ENCODE data around the gene DOCK10.
A peak's percentile ranks its signal among the peaks of the same experiment; 100 is the strongest.

Gene DOCK10

GRCh38 chr2:224973112-224974016, 68.9 kb downstream of the DOCK10 start:
- DNase-seq = no peak

DNA sequence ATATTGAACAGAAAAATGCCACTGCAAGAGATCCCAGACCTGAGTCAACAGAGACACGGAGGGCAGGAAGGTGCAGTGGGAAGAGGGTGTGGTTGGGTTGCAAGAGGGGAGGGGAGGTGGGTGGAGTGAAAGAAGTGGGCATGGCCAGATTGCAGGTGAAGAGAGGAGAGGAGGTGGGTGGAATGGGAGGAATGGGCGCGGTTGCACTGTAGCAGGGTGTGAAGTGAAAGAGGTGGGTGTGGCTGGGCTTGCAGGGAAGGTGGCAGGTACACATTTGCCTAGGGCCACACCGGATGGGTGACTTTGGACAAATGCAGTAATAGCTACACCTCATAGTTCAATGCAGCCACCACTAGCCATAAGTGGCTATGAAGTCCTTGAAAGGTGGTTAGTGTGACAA, 71.1 kb downstream of the DOCK10 start:
- DNase-seq = no peak

GRCh38 chr2:224970311-224970710, 72.0 kb downstream of the DOCK10 start:
- DNase-seq = no peak

DNA sequence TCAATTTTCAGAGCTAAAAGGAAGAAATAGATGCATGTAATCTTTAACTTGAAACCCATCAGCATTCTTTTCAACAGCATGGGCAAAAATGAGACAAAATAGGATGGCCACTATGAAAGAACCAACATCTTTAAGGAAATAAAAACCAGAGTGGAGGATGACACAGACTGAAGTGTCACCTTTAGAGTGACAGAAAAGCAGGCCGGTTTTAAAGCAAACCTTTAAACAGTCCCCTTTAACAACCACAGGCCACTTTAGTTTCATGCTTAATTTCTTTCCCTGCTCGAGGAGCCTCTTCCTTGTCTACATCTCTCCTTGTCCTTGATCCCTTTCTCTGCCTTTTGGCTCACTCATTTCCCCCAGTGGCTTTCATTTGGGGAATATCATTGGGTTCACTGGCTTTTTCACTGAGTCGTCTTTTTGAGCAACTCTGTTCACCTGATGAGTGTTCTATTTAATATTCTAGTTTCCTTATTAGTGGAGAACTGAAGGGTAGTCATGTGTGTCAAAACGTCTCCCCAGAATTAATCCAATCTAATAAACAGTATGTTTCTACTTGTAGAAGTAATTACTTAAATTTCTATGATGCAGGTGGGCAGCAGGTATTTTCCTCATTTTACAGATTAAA, 72.5 kb downstream of the DOCK10 start:
- no peak for DNase-seq

- DNase-seq = no peak
Measured at GRCh38 chr2:224969095-224969494, 73.2 kb downstream of the DOCK10 start.

- DNase-seq = no peak
Measured at GRCh38 chr2:224968051-224968450, 74.2 kb downstream of the DOCK10 start.

DNA sequence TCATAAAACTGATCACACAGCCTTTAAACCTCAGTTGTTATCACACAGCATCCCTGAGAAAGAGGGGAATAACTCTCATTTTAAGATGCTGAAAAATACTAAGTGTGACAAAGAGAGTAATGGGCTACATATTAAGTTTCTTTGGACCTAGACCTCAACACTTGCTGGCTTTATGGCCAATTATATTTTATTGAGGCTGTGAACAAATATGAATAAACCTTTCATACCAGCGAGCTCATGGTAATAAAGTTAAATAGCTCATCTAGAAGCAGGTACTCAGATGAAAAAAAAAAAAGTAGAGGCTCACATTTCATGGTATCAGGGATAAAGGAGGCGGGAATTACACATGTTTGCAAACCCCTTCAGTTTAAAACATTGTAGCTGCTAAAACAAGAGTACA, 75.7 kb downstream of the DOCK10 start:
- no peak for DNase-seq

DNA sequence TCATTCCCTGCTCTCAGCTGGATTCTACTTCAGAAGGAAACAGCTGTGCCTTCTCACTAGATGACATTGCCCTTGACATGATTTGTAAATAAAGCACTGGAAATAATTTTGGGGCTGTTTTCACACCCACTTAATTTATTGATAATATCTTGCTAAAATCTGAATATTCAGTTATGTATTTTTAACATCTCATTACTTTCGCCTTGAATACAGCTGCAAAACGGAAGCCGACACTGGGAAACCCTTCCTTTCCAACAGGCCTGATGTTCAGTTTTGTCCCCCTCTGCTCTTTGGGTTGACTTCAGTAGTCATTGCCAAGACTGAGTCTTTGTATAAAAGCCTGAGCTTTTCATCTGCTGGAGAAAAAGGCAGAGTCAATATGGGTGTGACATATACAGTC, 82.7 kb downstream of the DOCK10 start:
- no peak for DNase-seq

DNA sequence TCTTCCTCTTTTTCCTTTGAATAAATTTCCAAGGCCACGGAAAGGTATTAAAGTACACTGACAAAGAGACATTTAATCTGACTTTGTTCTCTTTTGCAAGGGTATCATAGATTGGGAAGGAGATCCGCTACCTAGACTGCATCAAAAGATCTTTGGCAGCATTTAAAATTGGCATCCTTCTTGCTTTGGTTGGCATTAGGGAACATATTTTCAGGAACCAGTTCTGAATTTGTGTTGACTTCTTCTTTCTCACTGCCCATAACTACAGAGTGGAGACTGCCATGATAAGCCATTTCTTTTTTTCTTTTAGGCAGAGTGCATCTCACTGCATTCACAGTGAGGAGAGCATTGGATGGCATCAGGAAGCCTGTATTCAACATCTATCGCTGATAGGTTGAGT, 83.4 kb downstream of the DOCK10 start:
- DNase-seq = no peak

- no peak for DNase-seq
Measured at GRCh38 chr2:224958462-224958857, 83.8 kb downstream of the DOCK10 start.

GRCh38 chr2:224957540-224958461, 84.5 kb downstream of the DOCK10 start:
- no peak for DNase-seq

DNA sequence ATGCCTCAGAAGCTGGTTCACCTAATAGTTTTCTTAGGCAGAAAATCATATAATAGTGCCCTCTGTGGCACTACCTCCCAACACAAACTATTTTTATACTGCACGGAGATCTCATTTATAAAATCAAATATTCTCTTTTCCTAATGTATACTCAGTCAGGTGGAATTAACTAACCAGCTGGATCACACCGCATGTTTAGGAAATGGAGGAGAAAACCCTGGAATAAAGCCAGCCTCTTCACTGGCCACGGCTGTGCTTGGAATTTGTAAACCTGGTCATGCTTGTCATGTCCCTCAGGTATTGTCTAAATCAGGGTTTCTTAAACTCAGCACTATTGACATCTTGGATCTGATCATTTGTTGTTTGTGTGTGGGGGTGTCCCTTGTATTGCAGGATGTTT, 85.6 kb downstream of the DOCK10 start:
- DNase-seq = no peak

DNA sequence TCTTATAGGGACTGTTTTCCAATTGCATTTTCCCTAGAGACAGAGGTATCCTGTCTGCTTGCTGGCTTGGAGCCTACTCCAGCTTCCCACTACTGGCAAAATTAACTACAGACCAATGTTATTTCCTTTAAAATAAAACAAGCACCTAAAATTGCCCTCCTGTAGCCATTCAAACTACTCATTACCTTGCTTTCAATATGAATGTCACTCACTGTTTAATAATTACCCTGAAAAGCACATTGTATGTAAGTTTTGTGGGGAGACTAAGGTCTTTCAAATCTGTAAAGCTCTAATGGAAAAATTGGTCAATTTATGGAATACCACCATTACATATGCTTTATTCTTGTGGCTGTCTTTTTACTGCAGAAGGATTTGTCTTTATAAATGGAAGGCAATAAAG, 87.3 kb downstream of the DOCK10 start:
- DNase-seq = no peak

DNA sequence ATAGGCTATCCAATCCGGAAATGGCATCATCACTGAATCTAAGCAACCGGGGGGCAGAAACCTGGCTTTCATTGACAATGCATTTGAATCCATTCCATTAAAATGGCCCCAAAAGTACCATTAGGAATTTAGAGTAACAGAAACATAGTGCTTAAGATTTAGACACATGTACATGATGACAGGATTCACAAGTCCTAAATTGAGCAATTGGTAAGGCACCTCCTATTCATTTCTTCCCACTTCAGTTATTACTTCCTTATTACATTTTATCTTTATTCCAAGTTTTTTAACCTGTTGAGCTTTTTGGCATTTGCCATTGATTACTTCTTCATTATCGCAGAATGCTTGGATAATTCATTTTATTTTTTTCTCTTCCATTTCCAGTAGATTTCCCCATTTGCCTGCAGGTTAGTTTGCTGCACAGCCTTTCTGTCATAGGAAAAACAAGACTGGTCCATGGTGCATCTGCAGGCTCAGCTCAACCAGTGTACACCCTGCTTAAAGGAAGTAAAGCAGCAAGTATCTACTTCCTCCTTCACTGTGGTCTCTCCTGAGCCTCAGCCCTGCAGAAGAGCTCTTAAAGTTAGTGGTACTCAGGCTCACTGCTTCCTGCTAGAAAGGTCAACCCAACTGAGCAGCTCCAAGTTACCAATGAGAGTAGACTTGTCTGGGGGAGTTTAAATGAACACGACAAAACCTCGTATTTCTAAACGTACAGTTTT, 89.2 kb downstream of the DOCK10 start:
- no peak for DNase-seq

- DNase-seq = peak; percentile 59
Measured at GRCh38 chr2:224951723-224952481, 90.4 kb downstream of the DOCK10 start.

DNA sequence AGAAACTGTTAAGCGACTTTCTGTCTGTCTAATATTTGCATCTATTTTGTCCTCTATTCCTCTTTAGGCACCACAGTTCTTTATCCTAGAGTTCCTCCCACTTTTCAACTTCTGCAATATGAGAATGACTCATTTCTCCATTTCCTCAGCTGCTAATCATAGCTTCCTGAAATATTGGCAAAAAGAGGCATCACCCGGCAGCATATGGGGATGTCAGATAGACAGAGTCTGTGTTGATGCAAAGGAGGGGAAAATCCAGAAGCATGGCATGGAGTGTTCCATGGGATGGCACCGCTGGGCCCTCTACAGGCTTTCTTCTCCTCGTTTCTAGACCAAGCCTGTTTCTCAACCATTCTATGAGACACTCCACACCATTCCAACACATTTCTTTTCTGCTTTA, 93.4 kb downstream of the DOCK10 start:
- no peak for DNase-seq

- DNase-seq = no peak
Measured at GRCh38 chr2:224948005-224948404, 94.3 kb downstream of the DOCK10 start.

DNA sequence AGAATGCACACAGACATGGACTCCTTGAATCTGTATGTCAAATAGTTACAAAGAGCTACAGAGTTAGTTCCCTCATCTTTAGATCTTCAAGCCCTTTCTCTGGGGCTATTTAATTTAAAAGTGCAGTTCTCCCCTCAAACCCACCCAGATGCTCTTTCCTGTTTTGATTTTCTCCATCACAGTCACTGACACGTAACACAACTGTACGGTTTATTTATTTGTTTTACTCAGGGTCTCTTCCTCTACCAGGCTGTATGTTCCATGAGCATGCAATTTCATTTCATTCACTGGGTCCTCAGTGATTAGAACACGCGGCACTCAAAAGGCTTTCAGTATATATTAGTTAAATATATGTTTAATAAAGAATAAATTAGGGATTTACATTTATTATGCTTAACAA, 94.7 kb downstream of the DOCK10 start:
- DNase-seq = no peak

DNA sequence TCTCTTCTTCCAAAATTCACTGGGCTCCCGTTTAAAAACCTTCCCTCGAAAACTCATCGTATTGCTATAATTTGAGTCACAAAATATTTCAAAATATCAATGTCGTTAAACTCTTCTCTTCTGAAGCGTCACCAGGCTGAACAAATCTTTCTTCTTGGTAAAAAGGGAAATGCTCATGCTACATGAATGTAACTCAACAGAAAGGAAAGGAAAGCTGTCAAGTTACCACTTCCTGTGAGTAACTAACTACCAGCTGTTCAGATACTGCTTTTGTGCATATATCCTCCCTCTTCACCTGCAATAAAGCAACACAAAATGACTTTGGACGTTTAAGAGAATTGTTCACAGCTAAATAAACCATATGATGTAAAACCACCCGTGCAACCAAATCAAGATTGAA, 95.4 kb downstream of the DOCK10 start:
- no peak for DNase-seq

GRCh38 chr2:224944707-224945547, 97.3 kb downstream of the DOCK10 start:
- DNase-seq = peak; percentile 37

- DNase-seq = peak; percentile 64
Measured at GRCh38 chr2:224943601-224944041, 98.6 kb downstream of the DOCK10 start.
